Suprapubic skin (tissue), 3 donors: ENCODE data around the gene TMEM52.

ENCODE experiments used
- EP300 ChIP-seq: sonication (generic); formaldehyde crosslinking; IDR thresholded peaks from one replicate; pipeline ENCODE4 v1.6.1; 2017; ENCODE audit warnings: antibody characterized with exemption
- POLR2A ChIP-seq, 2 donors: fragments of 450-650 bp; IDR thresholded peaks; one replicate each; pipeline ENCODE4 v1.6.1; 2017; ENCODE audit warnings: antibody characterized with exemption in 2 of 2, mild to moderate bottlenecking in 2 of 2, moderate library complexity in 2 of 2
- TF ChIP-seq, protein P1 (sequence below), 2 donors: fragments of 200-600 bp in 1 of 2; fragments of 450-650 bp in 1 of 2; sonication (generic) in 1 of 2; IDR thresholded peaks; one replicate each; pipeline ENCODE4 v1.5.1; 2016 to 2019; ENCODE audit warnings: antibody characterized with exemption in 2 of 2, mild to moderate bottlenecking in 1 of 2, moderate library complexity in 1 of 2

- TF ChIP-seq, protein P1, sequence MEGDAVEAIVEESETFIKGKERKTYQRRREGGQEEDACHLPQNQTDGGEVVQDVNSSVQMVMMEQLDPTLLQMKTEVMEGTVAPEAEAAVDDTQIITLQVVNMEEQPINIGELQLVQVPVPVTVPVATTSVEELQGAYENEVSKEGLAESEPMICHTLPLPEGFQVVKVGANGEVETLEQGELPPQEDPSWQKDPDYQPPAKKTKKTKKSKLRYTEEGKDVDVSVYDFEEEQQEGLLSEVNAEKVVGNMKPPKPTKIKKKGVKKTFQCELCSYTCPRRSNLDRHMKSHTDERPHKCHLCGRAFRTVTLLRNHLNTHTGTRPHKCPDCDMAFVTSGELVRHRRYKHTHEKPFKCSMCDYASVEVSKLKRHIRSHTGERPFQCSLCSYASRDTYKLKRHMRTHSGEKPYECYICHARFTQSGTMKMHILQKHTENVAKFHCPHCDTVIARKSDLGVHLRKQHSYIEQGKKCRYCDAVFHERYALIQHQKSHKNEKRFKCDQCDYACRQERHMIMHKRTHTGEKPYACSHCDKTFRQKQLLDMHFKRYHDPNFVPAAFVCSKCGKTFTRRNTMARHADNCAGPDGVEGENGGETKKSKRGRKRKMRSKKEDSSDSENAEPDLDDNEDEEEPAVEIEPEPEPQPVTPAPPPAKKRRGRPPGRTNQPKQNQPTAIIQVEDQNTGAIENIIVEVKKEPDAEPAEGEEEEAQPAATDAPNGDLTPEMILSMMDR (IDR thresholded peaks at IDR 0.05): no peak
- TF ChIP-seq POLR2A (IDR thresholded peaks at IDR 0.05) (no peak), EP300 (no peak)
Observed at GRCh38 chr1:1869469-1869868, 49.6 kb downstream of the TMEM52 start.
